Astrocyte (in vitro differentiated cells and primary cell): ENCODE measurements around the gene NOX4. TPM values are rescaled to one million over a fixed set of nuclear protein-coding genes. Genes with fewer than 3 reads are reported as not detected.

Source experiments
- DNase-seq: peaks from one replicate; pipeline ENCODE4 v3.0.0-alpha.2; 2010; ENCODE audit warnings: low read depth
- FAIRE-seq: peaks from 2 replicates; lab custom pipeline; 2011; peaks lifted over from hg19 to GRCh38; lab: Jason Lieb, UNC
- H2AFZ ChIP-seq: 2 replicates; pipeline ENCODE4 v1.6.0; 2012; ENCODE audit warnings: low read depth, low read length, inconsistent platforms
- H3K27ac ChIP-seq: 2 replicates; pipeline ENCODE4 v1.5.1; 2011; ENCODE audit warnings: low read depth, low read length, inconsistent platforms
- H3K27me3 ChIP-seq: 2 replicates; pipeline ENCODE4 v1.6.0; 2011; ENCODE audit warnings: low read length, inconsistent platforms; ENCODE audit not compliant: insufficient read depth
- H3K36me3 ChIP-seq: 2 replicates; pipeline ENCODE4 v1.5.1; 2011; ENCODE audit warnings: low read length, inconsistent platforms; ENCODE audit not compliant: insufficient read depth
- H3K4me1 ChIP-seq: 2 replicates; pipeline ENCODE4 v1.5.1; 2011; ENCODE audit warnings: low read length, inconsistent platforms; ENCODE audit not compliant: insufficient read depth
- H3K4me2 ChIP-seq: 2 replicates; pipeline ENCODE4 v1.6.0; 2012; ENCODE audit warnings: low read length, inconsistent platforms
- H3K4me3 ChIP-seq: 2 replicates; pipeline ENCODE4 v1.5.1; 2011; ENCODE audit warnings: low read depth, mild to moderate bottlenecking, low read length, inconsistent platforms; ENCODE audit not compliant: insufficient read depth
- H3K79me2 ChIP-seq: 2 replicates; pipeline ENCODE4 v1.6.0; 2012; ENCODE audit warnings: mild to moderate bottlenecking, low read length, inconsistent platforms; ENCODE audit not compliant: insufficient read depth
- H3K9ac ChIP-seq: 2 replicates; pipeline ENCODE4 v1.6.0; 2012; ENCODE audit warnings: mild to moderate bottlenecking, low read length, inconsistent platforms
- H3K9me3 ChIP-seq: 2 replicates; pipeline ENCODE4 v1.5.1; 2012; ENCODE audit warnings: low read depth, mild to moderate bottlenecking, low read length, inconsistent platforms; ENCODE audit not compliant: insufficient read depth
- H4K20me1 ChIP-seq: 2 replicates; pipeline ENCODE4 v1.6.0; 2012; ENCODE audit warnings: low read length, inconsistent platforms; ENCODE audit not compliant: insufficient read depth
- H3K27ac Mint-ChIP-seq: one replicate; pipeline ENCODE4 v1.8.0; 2021; ENCODE audit warnings: mild to moderate bottlenecking, mixed read lengths; ENCODE audit not compliant: unreplicated experiment
- H3K27me3 Mint-ChIP-seq: one replicate; pipeline ENCODE4 v1.8.0; 2021; ENCODE audit warnings: low read depth, mixed read lengths; ENCODE audit not compliant: unreplicated experiment
- H3K36me3 Mint-ChIP-seq: one replicate; pipeline ENCODE4 v1.8.0; 2021; ENCODE audit warnings: low read depth, mixed read lengths; ENCODE audit not compliant: unreplicated experiment
- H3K4me1 Mint-ChIP-seq: one replicate; pipeline ENCODE4 v1.8.0; 2021; ENCODE audit warnings: low read depth, mixed read lengths; ENCODE audit not compliant: unreplicated experiment
- H3K4me3 Mint-ChIP-seq: one replicate; pipeline ENCODE4 v1.8.0; 2021; ENCODE audit warnings: mild to moderate bottlenecking, moderate library complexity, mixed read lengths; ENCODE audit not compliant: unreplicated experiment
- H3K9me3 Mint-ChIP-seq: one replicate; pipeline ENCODE4 v1.8.0; 2021; ENCODE audit warnings: mild to moderate bottlenecking, mixed read lengths; ENCODE audit not compliant: unreplicated experiment
- CTCF ChIP-seq: IDR thresholded peaks from 2 replicates; pipeline ENCODE4 v1.5.1; 2011; ENCODE audit warnings: low read depth, mild to moderate bottlenecking, inconsistent platforms, low read length, moderate library complexity; ENCODE audit not compliant: insufficient read depth
- EZH2 ChIP-seq: IDR thresholded peaks from 2 replicates; pipeline ENCODE4 v1.6.1; 2012; ENCODE audit warnings: mild to moderate bottlenecking, low read length, inconsistent platforms; ENCODE audit not compliant: insufficient read depth
- total RNA-seq: library from RNA; stranded (reverse); gene quantifications from 2 replicates; pipeline ENCODE4 v1.2.1, GENCODE V29; 2021

Gene NOX4
- total RNA-seq, 1 donor from 2014 or later, result 36.5 TPM

- Histone ChIP-seq H3K9ac (peak overlapping the region; percentile 95), H3K27ac (peak overlapping the region; percentile 93), H2AFZ (no peak overlapping the region), H3K79me2 (peaks cover 41% of the 10 kb centered on the region), H3K4me3 (peak overlapping the region; percentile 75), H3K27me3 (no peaks in the 10 kb centered on the region), H3K4me2 (peak overlapping the region; percentile 95), H3K4me1 (peaks cover 16% of the 10 kb centered on the region), H4K20me1 (no peaks in the 10 kb centered on the region), H3K9me3 (no peaks in the 10 kb centered on the region), H3K36me3 (no peaks in the 10 kb centered on the region)
- H3K9me3 Mint-ChIP-seq, result no peaks in the 10 kb centered on the region
- FAIRE-seq, result no peak
- TF ChIP-seq CTCF (no peak), EZH2 (no peak)
- H3K4me3 Mint-ChIP-seq, result peak overlapping the region; percentile 94
- H3K4me1 Mint-ChIP-seq, result peaks cover 35% of the 10 kb centered on the region
- no peaks in the 10 kb centered on the region for H3K27me3 Mint-ChIP-seq
- DNase-seq, result peak; percentile 66
- no peaks in the 10 kb centered on the region for H3K36me3 Mint-ChIP-seq
- peak overlapping the region; percentile 93 for H3K27ac Mint-ChIP-seq
Measured at GRCh38 chr11:89489930-89490329, 1.2 kb downstream of the NOX4 start.

- Mint-ChIP-seq H3K4me1 (peaks cover 30% of the 10 kb centered on the region), H3K36me3 (no peaks in the 10 kb centered on the region), H3K27me3 (no peaks in the 10 kb centered on the region), H3K9me3 (no peaks in the 10 kb centered on the region), H3K27ac (peak overlapping the region; percentile 77), H3K4me3 (peak overlapping the region; percentile 14)
- DNase-seq (peak; percentile 53), FAIRE-seq (peak; percentile 76)
- peak overlapping the region; percentile 32 for H3K4me2 ChIP-seq
- H3K4me3 ChIP-seq, result no peak overlapping the region
- H3K36me3 ChIP-seq, result no peaks in the 10 kb centered on the region
- H3K27ac ChIP-seq, result peak overlapping the region; percentile 25
- peaks cover 15% of the 10 kb centered on the region for H3K4me1 ChIP-seq
- H3K9me3 ChIP-seq, result no peaks in the 10 kb centered on the region
- H4K20me1 ChIP-seq, result no peaks in the 10 kb centered on the region
- no peak overlapping the region for H2AFZ ChIP-seq
- H3K9ac ChIP-seq, result no peak overlapping the region
- TF ChIP-seq EZH2, result no peak
- no peak for TF ChIP-seq CTCF
- peaks cover 45% of the 10 kb centered on the region for H3K79me2 ChIP-seq
- H3K27me3 ChIP-seq, result no peaks in the 10 kb centered on the region
Measured at GRCh38 chr11:89487016-89487415, 4.2 kb downstream of the NOX4 start.

- DNase-seq (no peak), FAIRE-seq (no peak)
- H3K4me1 ChIP-seq, result peaks cover 6% of the 10 kb centered on the region
- H4K20me1 ChIP-seq, result no peaks in the 10 kb centered on the region
- no peaks in the 10 kb centered on the region for H3K9me3 ChIP-seq
- peaks cover 24% of the 10 kb centered on the region for H3K4me1 Mint-ChIP-seq
- H3K9ac ChIP-seq, result no peak overlapping the region
- no peak overlapping the region for H2AFZ ChIP-seq
- H3K4me3 ChIP-seq, result no peak overlapping the region
- H3K27me3 Mint-ChIP-seq, result no peaks in the 10 kb centered on the region
- peaks cover 13% of the 10 kb centered on the region for H3K36me3 ChIP-seq
- H3K4me3 Mint-ChIP-seq, result no peak overlapping the region
- no peak overlapping the region for H3K4me2 ChIP-seq
- H3K27ac Mint-ChIP-seq, result peak overlapping the region; percentile 53
- no peaks in the 10 kb centered on the region for H3K9me3 Mint-ChIP-seq
- no peak overlapping the region for H3K27ac ChIP-seq
- no peak for TF ChIP-seq CTCF
- no peak for TF ChIP-seq EZH2
- H3K79me2 ChIP-seq, result peaks cover 30% of the 10 kb centered on the region
- H3K36me3 Mint-ChIP-seq, result peaks cover 6% of the 10 kb centered on the region
- no peaks in the 10 kb centered on the region for H3K27me3 ChIP-seq
Measured at GRCh38 chr11:89484896-89485295, 6.3 kb downstream of the NOX4 start.
